Keratinocyte (primary cell): ENCODE results near the gene PPP1R12A.

Experiments
- CTCF ChIP-seq, 3 experiments: IDR thresholded peaks in 1 of 3; conservative IDR thresholded peaks in 1 of 3; optimal IDR thresholded peaks in 1 of 3; 2 replicates in 2 of 3; 3 replicates in 1 of 3; pipeline versions ENCODE3 to v1.5.1; 2011; ENCODE audit warnings: low read length in 3 of 3, mild to moderate bottlenecking in 3 of 3, moderate library complexity in 2 of 3, control low read depth in 1 of 3, inconsistent platforms in 1 of 3; ENCODE audit not compliant: insufficient read depth in 2 of 3; ENCODE audit errors: extremely low read depth in 1 of 3
- EZH2 ChIP-seq: IDR thresholded peaks from one replicate; pipeline ENCODE4 v1.6.1; 2012; ENCODE audit warnings: inconsistent platforms, mild to moderate bottlenecking, low read length, moderate library complexity

GRCh38 chr12:79949098-79949497 lies 14.2 kb upstream of the PPP1R12A start:
- TF ChIP-seq CTCF (optimal IDR thresholded peaks at IDR 0.05 in 1 of 3, IDR thresholded peaks at IDR 0.05 in 1 of 3, conservative IDR thresholded peaks at IDR 0.05 in 1 of 3; ENCODE audit: extremely low read depth in 1 of 3, insufficient read depth in 2 of 3, low read length in 3 of 3): no peak
- TF ChIP-seq EZH2: no peak
